Upper lobe of left lung (tissue), 4 donors: Measurements from ENCODE around the gene LEP.

Source experiments
- EP300 ChIP-seq, 4 donors: sonication (generic); formaldehyde crosslinking; IDR thresholded peaks; one replicate each; pipeline ENCODE4 v1.5.1; 2017; ENCODE audit warnings: antibody characterized with exemption in 4 of 4, control low read depth in 2 of 4
- POLR2A ChIP-seq, 4 donors: fragments of 450-650 bp; IDR thresholded peaks; one replicate each; pipeline ENCODE4 v1.5.1; 2016 to 2017; ENCODE audit warnings: antibody characterized with exemption in 4 of 4, mild to moderate bottlenecking in 2 of 4
- TF ChIP-seq, protein P1 (sequence below), 6 experiments: fragments of 450-650 bp in 4 of 6; fragments of 200-600 bp in 2 of 6; sonication (generic) in 2 of 6; IDR thresholded peaks; one replicate each; pipeline ENCODE4 v1.5.1; 2016 to 2019; ENCODE audit warnings: antibody characterized with exemption in 6 of 6

DNA sequence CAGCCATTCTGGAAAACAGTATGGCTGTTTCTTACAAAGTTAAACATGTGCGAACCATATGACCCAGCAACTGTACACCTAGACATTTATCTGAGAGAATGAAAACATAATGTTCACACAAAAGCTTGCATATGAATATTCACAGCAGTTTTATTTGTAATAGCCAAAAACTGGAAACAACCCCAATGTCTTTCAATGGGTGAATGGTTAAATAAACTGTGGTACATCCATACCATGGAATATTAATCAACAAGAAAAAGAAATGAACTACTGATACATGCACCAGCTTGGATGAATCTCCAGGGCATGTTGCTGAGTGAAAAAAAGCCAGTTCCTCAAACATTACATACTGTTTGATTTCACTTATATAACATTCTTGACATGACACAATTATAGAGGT, 37.3 kb downstream of the LEP start:
- TF ChIP-seq POLR2A (IDR thresholded peaks at IDR 0.05) (no peak), EP300 (IDR thresholded peaks at IDR 0.05) (no peak)
- TF ChIP-seq, protein P1, sequence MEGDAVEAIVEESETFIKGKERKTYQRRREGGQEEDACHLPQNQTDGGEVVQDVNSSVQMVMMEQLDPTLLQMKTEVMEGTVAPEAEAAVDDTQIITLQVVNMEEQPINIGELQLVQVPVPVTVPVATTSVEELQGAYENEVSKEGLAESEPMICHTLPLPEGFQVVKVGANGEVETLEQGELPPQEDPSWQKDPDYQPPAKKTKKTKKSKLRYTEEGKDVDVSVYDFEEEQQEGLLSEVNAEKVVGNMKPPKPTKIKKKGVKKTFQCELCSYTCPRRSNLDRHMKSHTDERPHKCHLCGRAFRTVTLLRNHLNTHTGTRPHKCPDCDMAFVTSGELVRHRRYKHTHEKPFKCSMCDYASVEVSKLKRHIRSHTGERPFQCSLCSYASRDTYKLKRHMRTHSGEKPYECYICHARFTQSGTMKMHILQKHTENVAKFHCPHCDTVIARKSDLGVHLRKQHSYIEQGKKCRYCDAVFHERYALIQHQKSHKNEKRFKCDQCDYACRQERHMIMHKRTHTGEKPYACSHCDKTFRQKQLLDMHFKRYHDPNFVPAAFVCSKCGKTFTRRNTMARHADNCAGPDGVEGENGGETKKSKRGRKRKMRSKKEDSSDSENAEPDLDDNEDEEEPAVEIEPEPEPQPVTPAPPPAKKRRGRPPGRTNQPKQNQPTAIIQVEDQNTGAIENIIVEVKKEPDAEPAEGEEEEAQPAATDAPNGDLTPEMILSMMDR (IDR thresholded peaks at IDR 0.05), result no peak
